ENCODE data around the gene LIPT2.
"Not testable (repeated sequence)": the region's sequence is repeated elsewhere in the genome, so short reads cannot be mapped to it uniquely, and the experiment has no call there.

LIPT2 gene

GRCh38 chr11:74492974-74493790 lies at the start of gene LIPT2:
LIPT2 (minus strand) TSS chr11:74493724; CDS start chr11:74493703, 21 bp downstream.
- H3K4me1 ChIP-seq (ENCODE audit: insufficient read depth, insufficient read length): peaks cover 4% of the 10 kb centered on the region
- peaks cover 22% of the 10 kb centered on the region; the same call in 1 of the 2 replicates for H3K9me3 ChIP-seq (ENCODE audit: insufficient read depth, low read length)
- peak within 1 kb of the TSS; percentile 93 for H3K9ac ChIP-seq (ENCODE audit: insufficient read length, low read depth)
- H3K27me3 ChIP-seq (ENCODE audit: insufficient read depth, insufficient read length): no peaks in the 10 kb centered on the region
- H3K36me3 ChIP-seq (ENCODE audit: insufficient read depth, insufficient read length, low read length): no peaks in the 10 kb centered on the region
- DNase-seq (ENCODE audit: low read depth, low spot score): peak; percentile 98
- no peak for TF ChIP-seq YY1 (IDR thresholded peaks at IDR 0.05; ENCODE audit: insufficient read depth, insufficient read length)
- no peak for TF ChIP-seq SUZ12 (IDR thresholded peaks at IDR 0.05; ENCODE audit: extremely low read depth, insufficient read depth, insufficient read length)
- TF ChIP-seq ZNF274 (IDR thresholded peaks at IDR 0.05; ENCODE audit: low read depth, low read length): no peak
- peak within 1 kb of the TSS; percentile 85 for H3K4me3 ChIP-seq (ENCODE audit: insufficient read length, low read depth)

GRCh38 chr11:74541466-74541865 lies 47.9 kb upstream of the LIPT2 start:
- peaks cover 31% of the 10 kb centered on the region; the same call in 1 of the 2 replicates for H3K9me3 ChIP-seq (ENCODE audit: insufficient read depth, low read length)

GRCh38 chr11:74540270-74540669 lies 46.7 kb upstream of the LIPT2 start:
- Histone ChIP-seq H3K9ac (ENCODE audit: insufficient read length, low read depth) (no peak overlapping the region), H3K27me3 (ENCODE audit: insufficient read depth, insufficient read length) (no peaks in the 10 kb centered on the region), H3K9me3 (ENCODE audit: insufficient read depth, low read length) (peaks cover 31% of the 10 kb centered on the region; the same call in 1 of the 2 replicates), H3K4me3 (ENCODE audit: insufficient read length, low read depth) (no peak overlapping the region), H3K4me1 (ENCODE audit: insufficient read depth, insufficient read length) (no peaks in the 10 kb centered on the region), H3K36me3 (ENCODE audit: insufficient read depth, insufficient read length, low read length) (no peaks in the 10 kb centered on the region)
- no peak for TF ChIP-seq ZNF274 (IDR thresholded peaks at IDR 0.05; ENCODE audit: low read depth, low read length)
- no peak for TF ChIP-seq SUZ12 (IDR thresholded peaks at IDR 0.05; ENCODE audit: extremely low read depth, insufficient read depth, insufficient read length)
- no peak for TF ChIP-seq YY1 (IDR thresholded peaks at IDR 0.05; ENCODE audit: insufficient read depth, insufficient read length)
- DNase-seq (ENCODE audit: low read depth, low spot score): no peak

More at GRCh38 chr11:74541466-74541865, 47.9 kb upstream of the LIPT2 start:
- Histone ChIP-seq H3K4me3 (ENCODE audit: insufficient read length, low read depth) (no peak overlapping the region), H3K9ac (ENCODE audit: insufficient read length, low read depth) (no peak overlapping the region), H3K4me1 (ENCODE audit: insufficient read depth, insufficient read length) (no peaks in the 10 kb centered on the region), H3K36me3 (ENCODE audit: insufficient read depth, insufficient read length, low read length) (no peaks in the 10 kb centered on the region), H3K27me3 (ENCODE audit: insufficient read depth, insufficient read length) (no peaks in the 10 kb centered on the region)
- TF ChIP-seq SUZ12 (IDR thresholded peaks at IDR 0.05; ENCODE audit: extremely low read depth, insufficient read depth, insufficient read length) (no peak), YY1 (IDR thresholded peaks at IDR 0.05; ENCODE audit: insufficient read depth, insufficient read length) (no peak), ZNF274 (IDR thresholded peaks at IDR 0.05; ENCODE audit: low read depth, low read length) (no peak)
- no peak for DNase-seq (ENCODE audit: low read depth, low spot score)

GRCh38 chr11:74538680-74539079 lies 45.2 kb upstream of the LIPT2 start:
- Histone ChIP-seq H3K9me3 (ENCODE audit: insufficient read depth, low read length) (peaks cover 25% of the 10 kb centered on the region; the same call in 1 of the 2 replicates), H3K9ac (ENCODE audit: insufficient read length, low read depth) (no peak overlapping the region), H3K4me1 (ENCODE audit: insufficient read depth, insufficient read length) (no peaks in the 10 kb centered on the region), H3K36me3 (ENCODE audit: insufficient read depth, insufficient read length, low read length) (no peaks in the 10 kb centered on the region), H3K4me3 (ENCODE audit: insufficient read length, low read depth) (no peak overlapping the region), H3K27me3 (ENCODE audit: insufficient read depth, insufficient read length) (no peaks in the 10 kb centered on the region)
- no peak for DNase-seq (ENCODE audit: low read depth, low spot score)
- TF ChIP-seq YY1 (IDR thresholded peaks at IDR 0.05; ENCODE audit: insufficient read depth, insufficient read length) (no peak), SUZ12 (IDR thresholded peaks at IDR 0.05; ENCODE audit: extremely low read depth, insufficient read depth, insufficient read length) (no peak), ZNF274 (IDR thresholded peaks at IDR 0.05; ENCODE audit: low read depth, low read length) (no peak)

- Histone ChIP-seq H3K9me3 (ENCODE audit: insufficient read depth, low read length) (peaks cover 15% of the 10 kb centered on the region; the same call in 1 of the 2 replicates), H3K27me3 (ENCODE audit: insufficient read depth, insufficient read length) (no peaks in the 10 kb centered on the region), H3K4me3 (ENCODE audit: insufficient read length, low read depth) (no peak overlapping the region), H3K4me1 (ENCODE audit: insufficient read depth, insufficient read length) (no peaks in the 10 kb centered on the region), H3K9ac (ENCODE audit: insufficient read length, low read depth) (no peak overlapping the region), H3K36me3 (ENCODE audit: insufficient read depth, insufficient read length, low read length) (no peaks in the 10 kb centered on the region)
- no peak for DNase-seq (ENCODE audit: low read depth, low spot score)
- TF ChIP-seq ZNF274 (IDR thresholded peaks at IDR 0.05; ENCODE audit: low read depth, low read length) (no peak), SUZ12 (IDR thresholded peaks at IDR 0.05; ENCODE audit: extremely low read depth, insufficient read depth, insufficient read length) (no peak), YY1 (IDR thresholded peaks at IDR 0.05; ENCODE audit: insufficient read depth, insufficient read length) (no peak)
Measured at GRCh38 chr11:74535371-74536160, 42.0 kb upstream of the LIPT2 start.

GRCh38 chr11:74534946-74535275 lies 41.4 kb upstream of the LIPT2 start:
- H3K4me1 ChIP-seq (ENCODE audit: insufficient read depth, insufficient read length); H3K9me3 ChIP-seq (ENCODE audit: insufficient read depth, low read length); H3K9ac ChIP-seq (ENCODE audit: insufficient read length, low read depth); H3K36me3 ChIP-seq (ENCODE audit: insufficient read depth, insufficient read length, low read length); H3K27me3 ChIP-seq (ENCODE audit: insufficient read depth, insufficient read length); DNase-seq (ENCODE audit: low read depth, low spot score); H3K4me3 ChIP-seq (ENCODE audit: insufficient read length, low read depth): not testable (repeated sequence)
